Endodermal cell (in vitro differentiated cells): ENCODE measurements around the gene SPAG7. TPM values are rescaled to one million over a fixed set of nuclear protein-coding genes. Genes with fewer than 3 reads are reported as not detected.

Experiments
- DNase-seq: peaks from one replicate; pipeline ENCODE4 v3.0.0-alpha.2; 2017
- H3K27ac ChIP-seq: 2 replicates; pipeline ENCODE4 v1.5.1; 2013; ENCODE audit warnings: mild to moderate bottlenecking, low read depth, low read length, moderate library complexity
- H3K27me3 ChIP-seq: 2 replicates; pipeline ENCODE4 v1.6.1; 2013; ENCODE audit warnings: mild to moderate bottlenecking, low read length, moderate library complexity; ENCODE audit not compliant: insufficient read depth, control insufficient read depth, poor library complexity, severe bottlenecking
- H3K36me3 ChIP-seq: 2 replicates; pipeline ENCODE4 v1.7.0; 2013; ENCODE audit warnings: mild to moderate bottlenecking, low read length, moderate library complexity; ENCODE audit not compliant: control insufficient read depth, insufficient read depth
- H3K4me1 ChIP-seq: one replicate; pipeline ENCODE4 v1.7.0; 2013; ENCODE audit warnings: low read length; ENCODE audit not compliant: control insufficient read depth, insufficient read depth
- H3K4me3 ChIP-seq: 2 replicates; pipeline ENCODE4 v1.5.1; 2013; ENCODE audit warnings: mild to moderate bottlenecking, low read length, moderate library complexity
- H3K9ac ChIP-seq: 2 replicates; pipeline ENCODE4 v1.6.1; 2013; ENCODE audit warnings: mild to moderate bottlenecking, low read length, moderate library complexity; ENCODE audit not compliant: poor library complexity, severe bottlenecking; ENCODE audit errors: extremely low read depth
- H3K9me3 ChIP-seq: 2 replicates; pipeline ENCODE4 v1.6.1; 2013; ENCODE audit warnings: mild to moderate bottlenecking, low read length, moderate library complexity; ENCODE audit not compliant: control insufficient read depth
- H3K27ac Mint-ChIP-seq: 2 replicates; pipeline ENCODE4 v1.8.0; 2020; ENCODE audit warnings: mixed read lengths
- H3K27me3 Mint-ChIP-seq: 2 replicates; pipeline ENCODE4 v1.8.0; 2021; ENCODE audit warnings: mild to moderate bottlenecking, mixed read lengths; ENCODE audit not compliant: insufficient read depth
- H3K36me3 Mint-ChIP-seq: 2 replicates; pipeline ENCODE4 v1.8.0; 2020; ENCODE audit warnings: low read depth, mixed read lengths
- H3K4me1 Mint-ChIP-seq: 2 replicates; pipeline ENCODE4 v1.8.0; 2020; ENCODE audit warnings: mixed read lengths
- H3K4me3 Mint-ChIP-seq: 2 replicates; pipeline ENCODE4 v1.8.0; 2020; ENCODE audit warnings: mild to moderate bottlenecking, moderate library complexity, mixed read lengths
- H3K9me3 Mint-ChIP-seq: 2 replicates; pipeline ENCODE4 v1.8.0; 2020; ENCODE audit warnings: mild to moderate bottlenecking, mixed read lengths
- WGBS, 2 experiments: methylation state at CpG; one replicate each; pipeline versions ENCODE4 v1.1.5 to v1.1.7; 2013; ENCODE audit warnings: missing lambda C conversion rate in 2 of 2, mixed read lengths in 1 of 2; ENCODE audit not compliant: insufficient coverage in 1 of 2, insufficient read length in 1 of 2; 5-methylcytosine and 5-hydroxymethylcytosine counted together
- total RNA-seq, 2 donors: library from RNA; stranded (reverse); fragmentation: NEBNext Ultra II Directional in 1 of 2; extraction: Animal tissue kit (Norgen Biotek cat#: 25700) in 1 of 2; gene quantifications; 2 replicates in 1 of 2; 3 replicates in 1 of 2; pipeline ENCODE4 v1.2.1, GENCODE V29; 2021
- TF ChIP-seq, protein P1 (sequence below): fragments of 200-600 bp; sonication (generic); conservative IDR thresholded peaks from 2 replicates; pipeline ENCODE4 v1.5.0; 2021; ENCODE audit warnings: antibody characterized with exemption, mild to moderate bottlenecking

SPAG7 gene
- total RNA-seq, 2 donors from 2014 or later = 81.1 to 84.4 TPM

DNA sequence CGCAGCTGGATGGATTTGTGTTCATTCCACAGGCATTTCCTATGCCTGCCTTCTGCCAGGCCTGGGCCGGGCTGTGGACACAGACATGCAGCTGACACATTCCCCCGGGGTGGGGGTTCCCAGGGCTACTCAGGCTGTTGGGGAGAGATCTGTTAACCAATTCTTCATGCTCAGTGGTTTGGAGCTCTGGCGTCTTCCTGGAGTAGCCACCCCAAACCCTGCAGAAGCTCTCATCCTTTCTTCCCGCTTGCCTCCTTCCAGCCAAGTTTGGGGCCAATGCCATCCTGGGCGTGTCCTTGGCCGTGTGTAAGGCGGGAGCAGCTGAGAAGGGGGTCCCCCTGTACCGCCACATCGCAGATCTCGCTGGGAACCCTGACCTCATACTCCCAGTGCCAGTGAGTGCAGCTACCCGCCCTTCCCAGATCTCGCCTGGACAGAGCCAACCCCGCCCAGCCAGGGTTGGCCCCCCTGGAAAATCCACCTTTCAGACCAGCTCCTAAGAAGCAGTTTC is 14.1 kb downstream of the SPAG7 start:
- Histone ChIP-seq H3K36me3 (peaks cover 4% of the 10 kb centered on the region), H3K4me1 (peaks cover 9% of the 10 kb centered on the region), H3K9ac (no peak overlapping the region), H3K27me3 (no peaks in the 10 kb centered on the region), H3K4me3 (no peak overlapping the region), H3K27ac (no peak overlapping the region), H3K9me3 (no peaks in the 10 kb centered on the region)
- 90% methylated on average over 8 to 14 of the region's 14 CpGs for WGBS, 2 experiments
- Mint-ChIP-seq H3K4me1 (peaks cover 21% of the 10 kb centered on the region), H3K9me3 (no peaks in the 10 kb centered on the region), H3K27me3 (no peaks in the 10 kb centered on the region), H3K4me3 (no peak overlapping the region), H3K27ac (no peak overlapping the region), H3K36me3 (peaks cover 8% of the 10 kb centered on the region)
- TF ChIP-seq, protein P1, sequence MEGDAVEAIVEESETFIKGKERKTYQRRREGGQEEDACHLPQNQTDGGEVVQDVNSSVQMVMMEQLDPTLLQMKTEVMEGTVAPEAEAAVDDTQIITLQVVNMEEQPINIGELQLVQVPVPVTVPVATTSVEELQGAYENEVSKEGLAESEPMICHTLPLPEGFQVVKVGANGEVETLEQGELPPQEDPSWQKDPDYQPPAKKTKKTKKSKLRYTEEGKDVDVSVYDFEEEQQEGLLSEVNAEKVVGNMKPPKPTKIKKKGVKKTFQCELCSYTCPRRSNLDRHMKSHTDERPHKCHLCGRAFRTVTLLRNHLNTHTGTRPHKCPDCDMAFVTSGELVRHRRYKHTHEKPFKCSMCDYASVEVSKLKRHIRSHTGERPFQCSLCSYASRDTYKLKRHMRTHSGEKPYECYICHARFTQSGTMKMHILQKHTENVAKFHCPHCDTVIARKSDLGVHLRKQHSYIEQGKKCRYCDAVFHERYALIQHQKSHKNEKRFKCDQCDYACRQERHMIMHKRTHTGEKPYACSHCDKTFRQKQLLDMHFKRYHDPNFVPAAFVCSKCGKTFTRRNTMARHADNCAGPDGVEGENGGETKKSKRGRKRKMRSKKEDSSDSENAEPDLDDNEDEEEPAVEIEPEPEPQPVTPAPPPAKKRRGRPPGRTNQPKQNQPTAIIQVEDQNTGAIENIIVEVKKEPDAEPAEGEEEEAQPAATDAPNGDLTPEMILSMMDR = no peak
- no peak for DNase-seq

DNA sequence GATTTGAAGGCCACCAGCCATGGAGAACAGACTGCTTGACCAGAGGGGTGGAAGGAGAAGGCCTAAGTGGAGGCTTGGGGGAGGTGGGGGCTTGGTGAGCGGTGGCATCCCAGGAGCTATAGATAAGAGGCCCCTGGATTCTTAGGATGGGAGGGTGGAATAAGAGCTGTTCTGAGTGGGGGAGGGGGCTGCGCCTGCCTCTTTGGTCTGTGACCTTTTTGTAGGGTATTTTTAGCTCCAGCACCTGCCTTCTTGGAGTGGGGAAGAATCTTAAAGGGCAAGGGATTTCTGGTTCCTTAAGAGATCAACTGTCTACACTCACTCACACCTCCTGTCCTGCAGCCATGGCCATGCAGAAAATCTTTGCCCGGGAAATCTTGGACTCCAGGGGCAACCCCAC is 16.1 kb downstream of the SPAG7 start:
- Histone ChIP-seq H3K4me1 (peaks cover 9% of the 10 kb centered on the region), H3K9ac (no peak overlapping the region), H3K9me3 (no peaks in the 10 kb centered on the region), H3K4me3 (peak overlapping the region; percentile 80), H3K27me3 (no peaks in the 10 kb centered on the region), H3K36me3 (peaks cover 10% of the 10 kb centered on the region), H3K27ac (peak overlapping the region; percentile 96)
- peaks cover 22% of the 10 kb centered on the region for H3K4me1 Mint-ChIP-seq
- H3K4me3 Mint-ChIP-seq = peak overlapping the region; percentile 93
- no peaks in the 10 kb centered on the region for H3K9me3 Mint-ChIP-seq
- TF ChIP-seq, protein P1 = no peak
- H3K36me3 Mint-ChIP-seq = peaks cover 11% of the 10 kb centered on the region
- peak overlapping the region; percentile 87 for H3K27ac Mint-ChIP-seq
- no peaks in the 10 kb centered on the region for H3K27me3 Mint-ChIP-seq
- 76% methylated on average over 3 of the region's 3 CpGs; no CpG with 5 or more reads in 1 of the 2 experiments for WGBS, 2 experiments
- no peak for DNase-seq

DNA sequence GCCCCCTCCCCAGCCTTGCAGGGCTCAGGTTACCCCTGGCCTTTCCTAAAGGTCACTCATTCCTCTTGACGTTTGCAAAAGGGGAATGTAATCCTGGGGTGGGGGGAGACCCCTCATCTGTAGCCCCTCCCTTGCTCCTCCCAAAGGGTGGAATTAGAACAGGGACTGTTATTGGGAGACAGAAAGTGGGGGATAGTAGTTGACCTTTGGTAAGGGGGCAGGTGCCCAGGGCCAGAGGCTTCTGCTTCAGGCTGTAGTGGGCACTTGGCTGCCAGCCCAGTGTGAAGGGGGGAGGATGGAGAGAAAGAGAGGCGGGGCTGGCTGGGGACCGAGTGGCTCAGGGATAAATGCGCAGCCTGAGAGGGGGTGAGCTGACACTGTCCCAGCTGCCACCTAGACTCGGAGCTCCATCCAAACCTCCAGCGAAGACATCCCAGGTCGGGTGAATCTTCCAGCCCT is 16.8 kb downstream of the SPAG7 start, which contains the start of gene ENO3:
ENO3 (plus strand) TSS at position 374 of the 459 bp plus-strand sequence. CDS start 711 bp downstream, outside the sequence.
- peak within 1 kb of the TSS; percentile 44 for H3K9ac ChIP-seq
- Mint-ChIP-seq H3K4me3 (peak within 1 kb of the TSS; percentile 93), H3K27ac (peak within 1 kb of the TSS; percentile 87), H3K9me3 (no peaks in the 10 kb centered on the region), H3K4me1 (peaks cover 25% of the 10 kb centered on the region), H3K36me3 (peaks cover 11% of the 10 kb centered on the region), H3K27me3 (no peaks in the 10 kb centered on the region)
- H3K9me3 ChIP-seq = no peaks in the 10 kb centered on the region
- peaks cover 17% of the 10 kb centered on the region for H3K36me3 ChIP-seq
- TF ChIP-seq, protein P1 = no peak
- H3K27me3 ChIP-seq = no peaks in the 10 kb centered on the region
- H3K4me1 ChIP-seq = peaks cover 9% of the 10 kb centered on the region
- WGBS, 2 experiments = 32 to 56% methylated on average over 3 to 7 of the region's 7 CpGs
- H3K4me3 ChIP-seq = peak within 1 kb of the TSS; percentile 80
- peak; percentile 77 for DNase-seq
- H3K27ac ChIP-seq = peak within 1 kb of the TSS; percentile 96
